ENCODE data around the gene FAF2.

Gene FAF2

DNA sequence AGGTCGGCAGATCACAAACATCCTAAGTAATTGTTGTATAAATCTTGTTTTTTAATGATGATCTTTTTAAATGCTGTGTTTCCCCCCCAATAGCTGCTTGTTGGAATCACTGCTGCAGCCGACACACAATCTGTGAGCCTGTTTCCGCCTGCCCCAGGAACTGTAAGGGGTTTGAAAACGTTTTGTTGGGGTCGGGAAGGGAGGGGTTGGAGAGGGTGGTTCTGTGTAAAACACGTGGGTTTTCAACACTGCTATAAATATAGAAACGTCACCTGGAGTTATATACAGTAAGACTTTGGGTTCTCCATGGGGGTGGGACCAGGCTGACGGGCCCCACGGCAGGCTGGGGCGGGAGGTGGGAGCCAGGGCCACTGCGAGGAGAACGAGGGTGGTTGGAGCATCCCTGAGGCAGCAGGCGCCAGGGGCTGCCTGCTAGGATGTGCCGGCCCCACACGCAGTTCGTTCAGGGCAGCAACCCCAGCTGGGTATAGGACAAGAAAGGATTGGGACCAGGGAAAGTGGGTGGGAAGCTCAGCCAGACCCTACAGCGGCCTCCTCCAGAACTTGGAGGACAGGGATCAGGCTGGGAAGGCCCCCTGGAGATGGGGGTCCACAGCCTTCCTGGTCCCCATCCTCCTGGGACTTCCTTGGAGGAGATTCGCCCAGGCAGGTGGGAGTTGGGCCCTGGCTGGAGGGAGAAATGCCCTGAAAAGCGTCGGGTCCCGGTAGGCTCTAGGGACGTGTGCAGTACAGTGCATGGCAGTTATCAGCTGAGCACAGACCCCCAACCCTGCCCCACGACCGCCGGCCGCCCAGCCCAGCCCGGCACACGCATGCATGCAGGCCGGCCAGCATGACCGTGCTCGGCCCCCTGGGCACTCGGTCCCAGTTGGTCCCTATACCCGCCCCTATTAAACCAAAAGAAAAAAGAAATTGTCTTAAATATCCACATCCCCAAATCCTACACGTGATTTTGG lies 79.3 kb downstream of the FAF2 start:
- Histone ChIP-seq H3K9ac (peak overlapping the region in 4 of 11 experiments; percentile 2 to 76 (median 17); a peak in 3 of 22 replicates), H3K4me2 (peak overlapping the region in 8 of 11 experiments; percentile 83 to 99 (median 92); a peak in 16 of 22 replicates), H3K27me3 (no peaks in the 10 kb centered on the region), H4K20me1 (peaks cover 40 to 55% (median 52%) of the 10 kb centered on the region in 11 experiments), H3K27ac (peak overlapping the region in 3 of 11 experiments; percentile 75 to 100 (median 87); a peak in 3 of 22 replicates), H3K36me3 (peaks cover 36 to 66% (median 54%) of the 10 kb centered on the region in 11 experiments), H3K4me1 (peaks cover 40 to 65% (median 57%) of the 10 kb centered on the region in 10 experiments), H3K4me3 (no peak overlapping the region), H3K9me3 (replicated peaks in 1 of 11) (no peaks in the 10 kb centered on the region)
- TF ChIP-seq Cebpa-rat (IDR thresholded peaks at IDR 0.05) = no peak

DNA sequence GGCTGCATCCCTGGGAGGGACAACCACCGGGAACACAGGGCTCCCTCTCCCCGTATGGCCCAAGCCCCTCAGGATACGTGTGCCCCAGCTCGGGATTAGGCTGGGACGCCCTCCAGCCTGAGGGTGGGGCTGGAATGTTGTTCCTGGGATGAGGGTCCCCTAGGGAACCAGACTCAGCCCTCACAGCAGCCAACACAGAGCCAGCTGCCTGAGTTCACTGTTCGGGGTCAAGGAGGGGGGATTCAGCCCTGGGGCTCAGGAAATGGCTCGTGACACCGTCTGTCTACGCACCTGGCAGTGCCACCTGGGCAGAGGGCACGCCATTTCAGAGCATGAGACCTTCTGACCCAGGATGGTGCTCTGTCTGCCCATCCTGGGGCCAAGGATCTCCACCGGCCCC lies 80.1 kb downstream of the FAF2 start:
- peak overlapping the region in 10 of 11 experiments; percentile 83 to 99 (median 98); a peak in 20 of 22 replicates for H3K4me2 ChIP-seq
- H3K9me3 ChIP-seq (replicated peaks in 1 of 11) = no peaks in the 10 kb centered on the region
- H3K27me3 ChIP-seq = no peaks in the 10 kb centered on the region
- peaks cover 36 to 72% (median 54%) of the 10 kb centered on the region in 11 experiments for H3K36me3 ChIP-seq
- no peak for TF ChIP-seq Cebpa-rat (IDR thresholded peaks at IDR 0.05)
- peaks cover 47 to 63% (median 60%) of the 10 kb centered on the region in 11 experiments for H4K20me1 ChIP-seq
- H3K4me1 ChIP-seq = peaks cover 48 to 73% (median 65%) of the 10 kb centered on the region in 10 experiments
- peak overlapping the region in 7 of 11 experiments; percentile 9 to 100 (median 80); a peak in 11 of 22 replicates for H3K27ac ChIP-seq
- H3K9ac ChIP-seq = peak overlapping the region in 9 of 11 experiments; percentile 5 to 78 (median 66); a peak in 12 of 22 replicates
- H3K4me3 ChIP-seq = peak overlapping the region in 2 of 10 experiments; percentile 7 to 54; a peak in 3 of 20 replicates

DNA sequence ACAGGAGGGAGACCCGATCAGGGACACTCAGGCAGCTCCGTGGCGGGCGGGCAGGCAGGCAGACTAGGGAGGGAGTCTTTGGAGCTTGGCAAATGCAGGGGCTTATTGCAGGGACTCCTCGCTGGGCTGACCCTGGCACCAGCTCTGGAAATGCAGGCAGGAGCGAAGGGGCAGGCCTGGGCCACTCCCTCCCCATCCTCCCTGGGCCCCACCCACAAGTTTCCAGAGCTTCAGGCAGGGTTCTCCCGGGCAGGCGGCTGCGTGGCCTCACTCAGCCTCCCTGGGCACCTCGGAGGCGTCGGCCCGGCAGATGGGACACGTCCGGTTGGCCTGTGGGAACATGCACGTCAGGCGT lies 80.6 kb downstream of the FAF2 start:
- peaks cover 51 to 67% (median 64%) of the 10 kb centered on the region in 11 experiments for H4K20me1 ChIP-seq
- peak overlapping the region in 9 of 11 experiments; percentile 5 to 78 (median 66); a peak in 14 of 22 replicates for H3K9ac ChIP-seq
- H3K4me3 ChIP-seq = peak overlapping the region in 8 of 10 experiments; percentile 7 to 63 (median 45); a peak in 12 of 20 replicates
- peaks cover 36 to 72% (median 54%) of the 10 kb centered on the region in 11 experiments for H3K36me3 ChIP-seq
- no peaks in the 10 kb centered on the region for H3K27me3 ChIP-seq
- H3K4me2 ChIP-seq = peak overlapping the region; percentile 83 to 99 (median 97)
- H3K27ac ChIP-seq = peak overlapping the region in 8 of 11 experiments; percentile 9 to 100 (median 78); a peak in 14 of 22 replicates
- TF ChIP-seq Cebpa-rat (IDR thresholded peaks at IDR 0.05) = no peak
- H3K4me1 ChIP-seq = peaks cover 52 to 73% (median 69%) of the 10 kb centered on the region in 10 experiments
- H3K9me3 ChIP-seq (replicated peaks in 1 of 11) = no peaks in the 10 kb centered on the region

DNA sequence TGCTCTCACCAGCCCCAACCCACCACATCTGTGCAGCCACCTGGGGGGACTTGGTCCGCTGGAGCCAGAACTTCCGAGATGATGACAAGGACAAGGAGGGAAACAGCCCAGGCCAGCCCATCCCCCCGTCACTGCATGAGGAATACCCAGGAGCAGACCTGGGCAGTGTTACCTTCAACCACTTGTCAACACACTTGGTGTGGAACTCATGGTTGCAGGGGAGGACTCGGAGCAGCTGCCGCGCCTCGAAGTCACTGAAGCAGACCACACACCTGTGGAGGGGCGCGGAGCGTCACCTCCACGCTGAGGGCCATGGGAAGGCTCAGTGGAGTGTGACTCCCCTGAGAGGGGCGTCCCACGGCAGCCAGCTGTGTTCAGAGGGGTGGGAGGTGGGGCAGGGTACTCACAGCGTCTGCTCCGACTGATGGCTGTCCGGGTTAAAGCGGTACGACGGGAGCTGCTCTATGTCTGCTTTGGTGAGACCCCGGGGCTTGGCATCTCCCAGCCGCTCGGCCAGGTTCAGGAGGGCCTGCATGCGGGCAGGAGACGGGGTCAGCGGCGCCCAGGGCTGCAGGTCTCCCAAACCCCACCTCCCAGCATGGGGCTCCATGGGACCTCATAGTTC lies 81.0 kb downstream of the FAF2 start:
- TF ChIP-seq Cebpa-rat (IDR thresholded peaks at IDR 0.05) = no peak
- Histone ChIP-seq H3K4me1 (peaks cover 57 to 74% (median 72%) of the 10 kb centered on the region in 10 experiments), H3K4me2 (peak overlapping the region; percentile 83 to 99 (median 97)), H3K9me3 (replicated peaks in 1 of 11) (no peaks in the 10 kb centered on the region), H3K27me3 (no peaks in the 10 kb centered on the region), H3K36me3 (peaks cover 36 to 72% (median 54%) of the 10 kb centered on the region in 11 experiments), H3K4me3 (peak overlapping the region in 8 of 10 experiments; percentile 7 to 63 (median 45); a peak in 15 of 20 replicates), H4K20me1 (peaks cover 56 to 72% (median 69%) of the 10 kb centered on the region in 11 experiments), H3K9ac (peak overlapping the region in 9 of 11 experiments; percentile 50 to 78 (median 66); a peak in 16 of 22 replicates), H3K27ac (peak overlapping the region in 10 of 11 experiments; percentile 14 to 100 (median 76); a peak in 17 of 22 replicates)

DNA sequence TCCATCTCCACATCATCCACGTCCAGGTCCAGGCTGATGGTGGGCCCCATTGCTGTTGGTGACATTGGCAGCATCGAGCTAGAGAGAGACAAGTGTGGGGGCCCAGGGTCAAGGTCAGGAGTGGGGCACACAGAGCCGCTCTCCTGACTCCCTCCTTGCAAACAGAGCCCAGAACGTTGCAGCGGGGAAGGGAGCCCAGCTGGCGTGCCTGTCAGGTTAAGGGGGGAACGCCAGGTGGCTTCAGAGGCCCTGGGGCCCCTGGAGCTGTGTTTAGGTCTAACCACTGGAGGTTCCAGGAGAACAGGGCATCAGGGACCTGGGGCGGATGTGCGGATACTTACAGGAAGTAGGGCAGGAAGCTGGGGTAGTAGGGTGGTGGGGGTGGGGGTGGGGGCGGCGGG lies 81.6 kb downstream of the FAF2 start:
- Histone ChIP-seq H3K9ac (peak overlapping the region in 9 of 11 experiments; percentile 50 to 78 (median 66); a peak in 16 of 22 replicates), H4K20me1 (peaks cover 57 to 77% (median 74%) of the 10 kb centered on the region in 11 experiments)

DNA sequence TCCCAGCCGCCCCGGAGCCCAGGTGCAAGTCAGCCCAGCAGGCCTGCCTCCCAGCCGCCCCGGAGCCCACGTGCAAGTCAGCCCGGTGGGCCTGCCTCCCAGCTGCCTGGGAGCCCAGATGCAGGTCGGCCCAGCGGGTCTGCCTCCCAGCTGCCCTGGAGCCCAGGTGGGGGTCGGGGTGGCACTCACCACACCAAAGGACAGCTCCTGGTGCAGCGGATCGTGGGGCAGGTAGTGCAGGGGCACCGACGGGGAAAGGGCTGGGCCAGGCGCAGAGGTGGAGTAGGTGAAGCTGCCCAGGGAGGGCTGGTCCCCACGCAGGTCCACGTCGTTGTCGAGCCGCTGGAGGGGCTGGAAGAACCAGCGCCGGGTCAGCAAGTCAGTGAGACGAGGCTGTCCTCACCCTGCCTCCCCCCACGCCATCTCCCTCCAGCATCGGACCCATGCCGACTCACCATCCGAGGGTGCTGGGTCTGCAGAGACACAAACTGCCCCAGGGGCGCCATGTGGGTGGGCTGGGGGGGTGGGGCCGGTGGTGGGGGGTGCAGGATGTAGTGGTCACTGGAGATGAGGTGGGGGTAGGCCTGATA lies 82.3 kb downstream of the FAF2 start:
- Histone ChIP-seq H3K9ac (peak overlapping the region in 10 of 11 experiments; percentile 35 to 100 (median 82); a peak in 15 of 22 replicates), H3K4me1 (peaks cover 67 to 87% (median 81%) of the 10 kb centered on the region in 10 experiments), H3K4me2 (peak overlapping the region; percentile 96 to 100 (median 98)), H3K27ac (peak overlapping the region in 9 of 11 experiments; percentile 25 to 100 (median 83); a peak in 16 of 22 replicates), H3K27me3 (no peaks in the 10 kb centered on the region), H4K20me1 (peaks cover 57 to 82% (median 79%) of the 10 kb centered on the region in 11 experiments), H3K9me3 (replicated peaks in 1 of 11) (no peaks in the 10 kb centered on the region), H3K36me3 (peaks cover 36 to 76% (median 57%) of the 10 kb centered on the region in 11 experiments), H3K4me3 (peak overlapping the region in 9 of 10 experiments; percentile 8 to 95 (median 47); a peak in 14 of 20 replicates)
- no peak for TF ChIP-seq Cebpa-rat (IDR thresholded peaks at IDR 0.05)

More for the DNA sequence above, 81.6 kb downstream of the FAF2 start:
- peak overlapping the region in 10 of 11 experiments; percentile 14 to 100 (median 76); a peak in 17 of 22 replicates for H3K27ac ChIP-seq
- H3K36me3 ChIP-seq = peaks cover 36 to 74% (median 54%) of the 10 kb centered on the region in 11 experiments
- no peaks in the 10 kb centered on the region for H3K27me3 ChIP-seq
- no peak for TF ChIP-seq Cebpa-rat (IDR thresholded peaks at IDR 0.05)
- peak overlapping the region in 8 of 10 experiments; percentile 7 to 63 (median 45); a peak in 12 of 20 replicates for H3K4me3 ChIP-seq
- H3K9me3 ChIP-seq (replicated peaks in 1 of 11) = no peaks in the 10 kb centered on the region
- H3K4me1 ChIP-seq = peaks cover 62 to 79% (median 76%) of the 10 kb centered on the region in 10 experiments
- H3K4me2 ChIP-seq = peak overlapping the region; percentile 83 to 99 (median 97)

DNA sequence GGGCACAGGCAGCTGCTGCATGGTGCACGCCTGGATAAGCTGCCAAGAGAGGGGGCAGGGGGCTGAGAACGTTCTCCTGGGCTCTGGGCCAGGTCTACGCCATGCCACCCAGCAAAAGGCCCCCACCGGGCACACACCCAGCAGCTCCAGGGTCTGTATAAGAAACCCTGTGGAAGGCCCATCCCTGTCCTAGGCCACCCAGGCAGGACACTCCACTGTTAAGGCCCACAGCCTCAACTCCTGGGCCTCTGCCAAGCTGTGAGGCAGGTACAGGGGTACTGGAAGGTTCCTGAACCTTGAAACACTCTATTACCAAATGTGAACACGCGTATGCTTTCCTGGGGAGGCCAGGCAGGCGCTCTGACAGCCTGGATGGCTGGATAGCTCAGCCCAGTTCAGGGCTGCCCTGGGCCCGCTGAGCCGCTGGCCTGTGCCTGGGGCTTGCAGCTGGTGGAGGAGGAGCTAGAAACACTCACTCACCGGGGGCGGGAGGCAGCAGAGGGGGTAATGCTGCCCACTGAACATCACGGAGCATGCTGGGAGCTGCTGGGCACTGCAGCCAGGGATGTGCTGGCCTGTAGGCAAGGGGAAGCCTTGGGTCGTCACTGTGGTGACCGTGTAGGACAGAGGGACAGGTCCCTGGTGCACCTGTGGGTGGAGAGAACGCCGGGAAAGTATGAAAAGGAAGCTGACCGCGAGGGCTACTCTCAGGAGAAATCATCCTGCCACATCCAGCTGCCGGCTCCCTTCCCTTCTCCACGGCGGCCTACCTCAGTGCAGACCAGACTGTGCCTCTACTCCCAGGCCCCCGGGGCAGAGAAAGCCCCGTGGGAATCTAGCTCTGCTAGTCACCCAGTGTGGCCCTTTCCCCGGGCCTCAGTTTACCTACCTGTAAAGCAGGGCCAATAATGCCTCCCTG lies 83.1 kb downstream of the FAF2 start:
- Histone ChIP-seq H3K4me1 (peaks cover 67 to 91% (median 81%) of the 10 kb centered on the region in 10 experiments), H4K20me1 (peaks cover 57 to 82% (median 79%) of the 10 kb centered on the region in 11 experiments), H3K27ac (peak overlapping the region in 10 of 11 experiments; percentile 25 to 100 (median 98); a peak in 18 of 22 replicates), H3K4me2 (peak overlapping the region; percentile 96 to 100 (median 98)), H3K36me3 (peaks cover 33 to 68% (median 53%) of the 10 kb centered on the region in 11 experiments), H3K9ac (peak overlapping the region; percentile 43 to 100 (median 97); a peak in 21 of 22 replicates), H3K27me3 (no peaks in the 10 kb centered on the region), H3K4me3 (peak overlapping the region in 9 of 10 experiments; percentile 0 to 95 (median 40); a peak in 16 of 20 replicates), H3K9me3 (replicated peaks in 1 of 11) (no peaks in the 10 kb centered on the region)
- TF ChIP-seq Cebpa-rat (IDR thresholded peaks at IDR 0.05) = no peak
